ENCODE measurements around the gene SNTB2. TPM values are rescaled to one million over a fixed set of nuclear protein-coding genes. Genes with fewer than 3 reads are reported as not detected.

SNTB2 gene
- total RNA-seq, 1 experiment from 2014 or later, result 50.6 TPM

- Histone ChIP-seq H3K27me3 (replicated peaks; ENCODE audit: control insufficient read depth, insufficient read depth, low read length) (no peaks in the 10 kb centered on the region), H3K36me3 (ENCODE audit: control insufficient read depth, insufficient read depth, low read length) (no peaks in the 10 kb centered on the region), H3K4me1 (peaks cover 5% of the 10 kb centered on the region; the same call in 1 of the 2 replicates), H3K4me3 (ENCODE audit: low read depth, low read length) (no peak overlapping the region), H3K9me3 (no peaks in the 10 kb centered on the region)
- ChIA-PET POLR2A (no interaction called here), CTCF (no interaction called here)
- no peak for TF ChIP-seq CTCF (IDR thresholded peaks at IDR 0.05; ENCODE audit: insufficient read depth in 1 of 2, low read depth in 1 of 2, low read length in 1 of 2, severe bottlenecking in 1 of 2, unreplicated experiment in 1 of 2)
- BruUV-seq (replicated peaks), result no TSS peak
- intact Hi-C loops (cut with micrococcal nuclease; ENCODE audit: unreplicated experiment), result no loop called here
- no peaks in the 10 kb centered on the region for H3K4me1 Mint-ChIP-seq (ENCODE audit: low read depth, unreplicated experiment)
- H3K27me3 Mint-ChIP-seq (ENCODE audit: insufficient read depth, unreplicated experiment), result no peaks in the 10 kb centered on the region
- H3K27ac Mint-ChIP-seq (ENCODE audit: unreplicated experiment), result no peak overlapping the region
- DNase-seq, result no peak
- no peaks in the 10 kb centered on the region for H3K9me3 Mint-ChIP-seq (ENCODE audit: unreplicated experiment)
- no peak overlapping the region for H3K4me3 Mint-ChIP-seq (ENCODE audit: unreplicated experiment)
- peaks cover 37% of the 10 kb centered on the region for H3K36me3 Mint-ChIP-seq (ENCODE audit: insufficient read depth, unreplicated experiment)
Observed at GRCh38 chr16:69277413-69277812, 90.4 kb downstream of the SNTB2 start.

- Histone ChIP-seq H3K36me3 (ENCODE audit: control insufficient read depth, insufficient read depth, low read length) (no peaks in the 10 kb centered on the region; the same call in 1 of the 2 replicates), H3K27me3 (replicated peaks; ENCODE audit: control insufficient read depth, insufficient read depth, low read length) (no peaks in the 10 kb centered on the region), H3K9me3 (no peaks in the 10 kb centered on the region), H3K4me1 (peaks cover 32% of the 10 kb centered on the region), H3K4me3 (ENCODE audit: low read depth, low read length) (no peak overlapping the region)
- H3K27me3 Mint-ChIP-seq (ENCODE audit: insufficient read depth, unreplicated experiment), result no peaks in the 10 kb centered on the region
- H3K9me3 Mint-ChIP-seq (ENCODE audit: unreplicated experiment), result no peaks in the 10 kb centered on the region
- peaks cover 37% of the 10 kb centered on the region for H3K36me3 Mint-ChIP-seq (ENCODE audit: insufficient read depth, unreplicated experiment)
- CTCF ChIA-PET, result interaction anchor here (0.8 to 1.0 kb wide), 2 partner anchors 28 to 134 kb away, joined by 3 to 5 read pairs; no protein-coding TSS in a partner anchor
- H3K27ac Mint-ChIP-seq (ENCODE audit: unreplicated experiment), result peak overlapping the region; percentile 9
- POLR2A ChIA-PET, result interaction anchor here (1.0 kb wide), 1 partner anchor 97 kb away, joined by 3 read pairs; the partner anchor contains the start of gene SNTB2
- DNase-seq, result peak; percentile 54 to 55
- no peak for TF ChIP-seq CTCF (IDR thresholded peaks at IDR 0.05; ENCODE audit: insufficient read depth in 1 of 2, low read depth in 1 of 2, low read length in 1 of 2, severe bottlenecking in 1 of 2, unreplicated experiment in 1 of 2)
- H3K4me1 Mint-ChIP-seq (ENCODE audit: low read depth, unreplicated experiment), result peaks cover 6% of the 10 kb centered on the region
- H3K4me3 Mint-ChIP-seq (ENCODE audit: unreplicated experiment), result no peak overlapping the region
- intact Hi-C loops (cut with micrococcal nuclease; ENCODE audit: unreplicated experiment), result loop anchor here (2.0 to 10.0 kb wide), 2 partner anchors 17 to 99 kb away; partner anchors contain the start of gene SNTB2
- no TSS peak for BruUV-seq (replicated peaks)
Observed at GRCh38 chr16:69283851-69284250, 96.9 kb downstream of the SNTB2 start.

GRCh38 chr16:69285240-69285639 is 98.3 kb downstream of the SNTB2 start:
- Histone ChIP-seq H3K9me3 (no peaks in the 10 kb centered on the region), H3K4me3 (ENCODE audit: low read depth, low read length) (no peak overlapping the region), H3K4me1 (peaks cover 32% of the 10 kb centered on the region), H3K27me3 (replicated peaks; ENCODE audit: control insufficient read depth, insufficient read depth, low read length) (no peaks in the 10 kb centered on the region), H3K36me3 (ENCODE audit: control insufficient read depth, insufficient read depth, low read length) (no peaks in the 10 kb centered on the region; the same call in 1 of the 2 replicates)
- Mint-ChIP-seq H3K9me3 (ENCODE audit: unreplicated experiment) (no peaks in the 10 kb centered on the region), H3K27me3 (ENCODE audit: insufficient read depth, unreplicated experiment) (no peaks in the 10 kb centered on the region), H3K36me3 (ENCODE audit: insufficient read depth, unreplicated experiment) (peaks cover 43% of the 10 kb centered on the region), H3K27ac (ENCODE audit: unreplicated experiment) (no peak overlapping the region), H3K4me1 (ENCODE audit: low read depth, unreplicated experiment) (peaks cover 6% of the 10 kb centered on the region), H3K4me3 (ENCODE audit: unreplicated experiment) (no peak overlapping the region)
- POLR2A ChIA-PET, result no interaction called here
- CTCF ChIA-PET, result interaction anchor here (0.7 to 1.1 kb wide), 2 partner anchors 70 to 135 kb away, joined by 3 to 5 read pairs; no protein-coding TSS in a partner anchor
- no peak for TF ChIP-seq CTCF (IDR thresholded peaks at IDR 0.05; ENCODE audit: insufficient read depth in 1 of 2, low read depth in 1 of 2, low read length in 1 of 2, severe bottlenecking in 1 of 2, unreplicated experiment in 1 of 2)
- intact Hi-C loops (cut with micrococcal nuclease; ENCODE audit: unreplicated experiment), result loop anchor here (10.0 kb wide), 1 partner anchor 100 kb away; the partner anchor contains the start of gene SNTB2
- DNase-seq, result no peak
- no TSS peak for BruUV-seq (replicated peaks)
